K562 (cell line): ENCODE results near the gene CENPP. TPM values are rescaled to one million over a fixed set of nuclear protein-coding genes. Genes with fewer than 3 reads are reported as not detected.

Experiments
- ATAC-seq: fragments of 200-7000 bp; cut with Tn5 transposase; 3 replicates; pipeline ENCODE4 v1.9.1; 2020; ENCODE audit warnings: moderate library complexity
- BruUV-seq: library from RNA; stranded (reverse); fragments of 400-500 nt; replicated peaks from 2 replicates; lab custom pipeline; 2021; lab: Mats Ljungman, UMichigan
- CTCF ChIA-PET: fragments of 300-600 bp; formaldehyde crosslinking; extraction: SDS; loops from one replicate; lab custom pipeline; 2021; ENCODE audit warnings: low intra/inter-chr PET ratio; lab: Yijun Ruan, JAX
- POLR2A ChIA-PET: fragments of 300-600, 350-650 bp; sonication (Branson Sonifier 250); formaldehyde crosslinking; extraction: SDS; loops from one replicate; lab custom pipeline; 2021; ENCODE audit warnings: antibody characterized with exemption, inconsistent platforms; lab: Yijun Ruan, JAX
- DNase-seq, 4 experiments: peaks; one replicate each; pipeline versions ENCODE4 v3.0.0 to v3.0.0-alpha.2; 2011 to 2018; ENCODE audit warnings: low spot score in 3 of 4, mixed read lengths in 3 of 4; ENCODE audit errors: extremely low read depth in 1 of 4
- FAIRE-seq: peaks from 2 replicates; lab custom pipeline; 2011; peaks lifted over from hg19 to GRCh38; lab: Jason Lieb, UNC
- H2AFZ ChIP-seq: 2 replicates; pipeline ENCODE4 v1.6.0; 2011; ENCODE audit warnings: low read depth, low read length, control low read depth, inconsistent platforms
- H3K27ac ChIP-seq: fragments of 200-600 bp; 3 replicates; pipeline ENCODE4 v1.8.0; 2011; ENCODE audit warnings: low read depth, mild to moderate bottlenecking, control low read depth, inconsistent platforms, low read length, moderate library complexity, mixed read lengths; ENCODE audit errors: extremely low read depth
- H3K27me3 ChIP-seq, 2 experiments: fragments of 300-600 bp in 1 of 2; 2 replicates in 1 of 2; 3 replicates in 1 of 2; pipeline versions ENCODE4 v1.6.0 to v1.8.0; 2011; ENCODE audit warnings: inconsistent platforms in 2 of 2, low read length in 2 of 2, mild to moderate bottlenecking in 1 of 2, mixed read lengths in 1 of 2, moderate library complexity in 1 of 2; ENCODE audit not compliant: control insufficient read depth in 2 of 2, insufficient read depth in 2 of 2
- H3K36me3 ChIP-seq: fragments of 300-600 bp; 3 replicates; pipeline ENCODE4 v1.8.0; 2011; ENCODE audit warnings: mild to moderate bottlenecking, low read length, inconsistent platforms; ENCODE audit not compliant: control insufficient read depth, insufficient read depth
- H3K4me1 ChIP-seq, 2 experiments: fragments of 200-600 bp in 1 of 2; replicated peaks in 1 of 2; 2 replicates in 1 of 2; 3 replicates in 1 of 2; pipeline versions ENCODE4 v1.5.1 to v1.8.0; 2011; ENCODE audit warnings: inconsistent platforms in 2 of 2, low read length in 2 of 2, mild to moderate bottlenecking in 1 of 2, mixed read lengths in 1 of 2, moderate library complexity in 1 of 2; ENCODE audit not compliant: control insufficient read depth in 2 of 2, insufficient read depth in 2 of 2
- H3K4me2 ChIP-seq: 2 replicates; pipeline ENCODE4 v1.6.1; 2011; ENCODE audit warnings: low read length, control low read depth, inconsistent platforms, mixed read lengths; ENCODE audit not compliant: insufficient read depth
- H3K4me3 ChIP-seq: fragments of 200-600 bp; sonication (generic), shearing (Covaris generic); 2 replicates; pipeline ENCODE4 v1.5.1; 2016; ENCODE audit warnings: control low read depth, inconsistent platforms
- H3K79me2 ChIP-seq: fragments of 200-600 bp; 3 replicates; pipeline ENCODE4 v1.8.0; 2011; ENCODE audit warnings: low read length, inconsistent platforms; ENCODE audit not compliant: control insufficient read depth, insufficient read depth
- H3K9ac ChIP-seq, 2 experiments: 2 replicates each; pipeline versions ENCODE4 v1.6.0 to v1.6.1; 2011; ENCODE audit warnings: low read depth in 2 of 2, low read length in 2 of 2, control low read depth in 1 of 2, inconsistent platforms in 1 of 2, mild to moderate bottlenecking in 1 of 2, mixed read lengths in 1 of 2; ENCODE audit not compliant: insufficient read depth in 1 of 2
- H3K9me1 ChIP-seq: one replicate; pipeline ENCODE4 v1.6.0; 2011; ENCODE audit warnings: inconsistent platforms, mild to moderate bottlenecking, low read length, moderate library complexity; ENCODE audit not compliant: control insufficient read depth, insufficient read depth
- H3K9me3 ChIP-seq: replicated peaks from 2 replicates; pipeline ENCODE4 v1.5.1; 2011; ENCODE audit warnings: low read depth, low read length, inconsistent platforms; ENCODE audit not compliant: control insufficient read depth, insufficient read depth
- H4K20me1 ChIP-seq: replicated peaks from 2 replicates; pipeline ENCODE4 v1.6.1; 2011; ENCODE audit warnings: low read length, inconsistent platforms, mixed read lengths; ENCODE audit not compliant: control insufficient read depth, insufficient read depth
- KDM1A ChIP-seq, 2 experiments: fragments of 450-650 bp; IDR thresholded peaks; 2 replicates each; pipeline ENCODE4 v1.6.1; 2016; ENCODE audit warnings: mild to moderate bottlenecking in 2 of 2
- ZBTB43 ChIP-seq: sonication (generic); formaldehyde crosslinking; IDR thresholded peaks from 2 replicates; pipeline ENCODE4 v1.8.0; 2023; ENCODE audit warnings: mild to moderate bottlenecking, missing genetic modification reagents
- ZBTB7A ChIP-seq: IDR thresholded peaks from 2 replicates; pipeline ENCODE4 v1.6.1; 2011; ENCODE audit warnings: low read depth, mild to moderate bottlenecking, low read length, moderate library complexity, borderline replicate concordance; ENCODE audit not compliant: control insufficient read depth
- ZNF274 ChIP-seq: IDR thresholded peaks from 2 replicates; pipeline ENCODE4 v1.6.1; 2011; ENCODE audit warnings: low read depth, mild to moderate bottlenecking, low read length, moderate library complexity, borderline replicate concordance
- ZNF354B ChIP-seq: fragments of 250-450 bp; sonication (Bioruptor Pico); IDR thresholded peaks from 2 replicates; pipeline ENCODE4 v1.4.0; 2020
- WGBS: fragments of 100-300 bp; shearing (Covaris generic); methylation state at CpG from one replicate; pipeline ENCODE4 v1.1.6; 2016; ENCODE audit warnings: low coverage, mixed read lengths; ENCODE audit not compliant: insufficient coverage; ENCODE audit errors: missing lambda C conversion rate; 5-methylcytosine and 5-hydroxymethylcytosine counted together
- in situ Hi-C: fragments of 300-500 bp; cut with MboI; formaldehyde crosslinking; loops from 4 replicates; pipeline ENCODE4 v1.15.0; 2018; ENCODE audit warnings: inconsistent platforms, mixed read lengths
- intact Hi-C: fragments of 100-400 bp; cut with micrococcal nuclease; formaldehyde crosslinking; loops from 2 replicates; pipeline ENCODE4 v1.14.2; 2022
- polyA plus RNA-seq, 8 experiments: library from polyadenylated mRNA; depleted of rRNA in 4 of 8; stranded (reverse) in 5 of 8; unstranded in 3 of 8; fragments of >200 nt; fragmentation: Nextera tagmentation in 2 of 8; fragmentation: Illumina TruSeq in 1 of 8; extraction: Ambion mirVana in 2 of 8; extraction: Trizol in 1 of 8; gene quantifications; 2 replicates each; pipeline versions ENCODE4 v1.2.1 to v1.2.3, GENCODE V29; 2011 to 2014; ENCODE audit warnings: inconsistent platforms in 1 of 8, missing spikeins in 1 of 8
- total RNA-seq, 7 experiments: library from RNA; depleted of rRNA in 6 of 7; stranded (reverse); fragments of >200 nt in 6 of 7; fragmentation: Illumina TruSeq in 2 of 7; extraction: Trizol in 2 of 7; gene quantifications; 2 replicates each; pipeline versions ENCODE4 v1.2.1 to v1.2.3, GENCODE V29; 2011 to 2021; ENCODE audit warnings: low replicate concordance in 1 of 7
- TF ChIP-seq, protein P1 (sequence below): fragments of 250-450 bp; sonication (Bioruptor Pico); IDR thresholded peaks from 2 replicates; pipeline ENCODE4 v1.9.0; 2021; ENCODE audit warnings: mild to moderate bottlenecking, inconsistent platforms
- TF ChIP-seq, protein P2 (sequence below): IDR thresholded peaks from 3 replicates; pipeline ENCODE4 v1.6.1; 2011; ENCODE audit warnings: borderline replicate concordance, mild to moderate bottlenecking, moderate library complexity; ENCODE audit not compliant: insufficient read length; ENCODE audit errors: extremely low read depth

Gene CENPP
- total and polyA plus RNA-seq, 9 of the 15 experiments (the other 6 are each of a cell fraction or from before 2014, with no cell fraction given) = 8.0 to 28.5 (median 17.9) TPM

GRCh38 chr9:92617951-92618510, 292.3 kb downstream of the CENPP start:
- FAIRE-seq (no peak), ATAC-seq (no peak)
- peaks cover 0 to 3% of the 10 kb centered on the region in 2 experiments; a peak in 1 of 5 replicates for H3K4me1 ChIP-seq
- in situ Hi-C loops (no loop called here), intact Hi-C loops (no loop called here)
- no peaks in the 10 kb centered on the region for H3K27me3 ChIP-seq
- no peaks in the 10 kb centered on the region for H3K9me1 ChIP-seq
- CTCF ChIA-PET = no interaction called here
- no peak overlapping the region for H3K4me2 ChIP-seq
- H2AFZ ChIP-seq = no peak overlapping the region
- no TSS peak for BruUV-seq
- 0 out of 2 replicates have a peak, but pooled peaks cover 4% of the 10 kb centered on the region for H4K20me1 ChIP-seq
- no peak overlapping the region for H3K4me3 ChIP-seq
- H3K27ac ChIP-seq = no peak overlapping the region
- TF ChIP-seq ZNF274 (no peak), ZBTB7A (no peak), ZNF354B (CRISPR knock-in tag) (no peak), ZBTB43 (no peak), KDM1A (IDR thresholded peaks at IDR 0.05) (no peak)
- TF ChIP-seq, protein P1, sequence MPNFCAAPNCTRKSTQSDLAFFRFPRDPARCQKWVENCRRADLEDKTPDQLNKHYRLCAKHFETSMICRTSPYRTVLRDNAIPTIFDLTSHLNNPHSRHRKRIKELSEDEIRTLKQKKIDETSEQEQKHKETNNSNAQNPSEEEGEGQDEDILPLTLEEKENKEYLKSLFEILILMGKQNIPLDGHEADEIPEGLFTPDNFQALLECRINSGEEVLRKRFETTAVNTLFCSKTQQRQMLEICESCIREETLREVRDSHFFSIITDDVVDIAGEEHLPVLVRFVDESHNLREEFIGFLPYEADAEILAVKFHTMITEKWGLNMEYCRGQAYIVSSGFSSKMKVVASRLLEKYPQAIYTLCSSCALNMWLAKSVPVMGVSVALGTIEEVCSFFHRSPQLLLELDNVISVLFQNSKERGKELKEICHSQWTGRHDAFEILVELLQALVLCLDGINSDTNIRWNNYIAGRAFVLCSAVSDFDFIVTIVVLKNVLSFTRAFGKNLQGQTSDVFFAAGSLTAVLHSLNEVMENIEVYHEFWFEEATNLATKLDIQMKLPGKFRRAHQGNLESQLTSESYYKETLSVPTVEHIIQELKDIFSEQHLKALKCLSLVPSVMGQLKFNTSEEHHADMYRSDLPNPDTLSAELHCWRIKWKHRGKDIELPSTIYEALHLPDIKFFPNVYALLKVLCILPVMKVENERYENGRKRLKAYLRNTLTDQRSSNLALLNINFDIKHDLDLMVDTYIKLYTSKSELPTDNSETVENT (CRISPR knock-in tag) = no peak
- TF ChIP-seq, protein P2, sequence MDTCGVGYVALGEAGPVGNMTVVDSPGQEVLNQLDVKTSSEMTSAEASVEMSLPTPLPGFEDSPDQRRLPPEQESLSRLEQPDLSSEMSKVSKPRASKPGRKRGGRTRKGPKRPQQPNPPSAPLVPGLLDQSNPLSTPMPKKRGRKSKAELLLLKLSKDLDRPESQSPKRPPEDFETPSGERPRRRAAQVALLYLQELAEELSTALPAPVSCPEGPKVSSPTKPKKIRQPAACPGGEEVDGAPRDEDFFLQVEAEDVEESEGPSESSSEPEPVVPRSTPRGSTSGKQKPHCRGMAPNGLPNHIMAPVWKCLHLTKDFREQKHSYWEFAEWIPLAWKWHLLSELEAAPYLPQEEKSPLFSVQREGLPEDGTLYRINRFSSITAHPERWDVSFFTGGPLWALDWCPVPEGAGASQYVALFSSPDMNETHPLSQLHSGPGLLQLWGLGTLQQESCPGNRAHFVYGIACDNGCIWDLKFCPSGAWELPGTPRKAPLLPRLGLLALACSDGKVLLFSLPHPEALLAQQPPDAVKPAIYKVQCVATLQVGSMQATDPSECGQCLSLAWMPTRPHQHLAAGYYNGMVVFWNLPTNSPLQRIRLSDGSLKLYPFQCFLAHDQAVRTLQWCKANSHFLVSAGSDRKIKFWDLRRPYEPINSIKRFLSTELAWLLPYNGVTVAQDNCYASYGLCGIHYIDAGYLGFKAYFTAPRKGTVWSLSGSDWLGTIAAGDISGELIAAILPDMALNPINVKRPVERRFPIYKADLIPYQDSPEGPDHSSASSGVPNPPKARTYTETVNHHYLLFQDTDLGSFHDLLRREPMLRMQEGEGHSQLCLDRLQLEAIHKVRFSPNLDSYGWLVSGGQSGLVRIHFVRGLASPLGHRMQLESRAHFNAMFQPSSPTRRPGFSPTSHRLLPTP = no peak
- TF ChIP-seq, all 486 proteins: peak for 0
- DNase-seq = no peak
- 88% methylated on average over 11 of the region's 11 CpGs for WGBS
- no peak overlapping the region for H3K9ac ChIP-seq
- H3K36me3 ChIP-seq = peaks cover 84% of the 10 kb centered on the region
- POLR2A ChIA-PET = no interaction called here
- no peaks in the 10 kb centered on the region for H3K79me2 ChIP-seq
- H3K9me3 ChIP-seq = no peaks in the 10 kb centered on the region
